ENCODE measurements around the gene FRMD1.

FRMD1 gene

DNA sequence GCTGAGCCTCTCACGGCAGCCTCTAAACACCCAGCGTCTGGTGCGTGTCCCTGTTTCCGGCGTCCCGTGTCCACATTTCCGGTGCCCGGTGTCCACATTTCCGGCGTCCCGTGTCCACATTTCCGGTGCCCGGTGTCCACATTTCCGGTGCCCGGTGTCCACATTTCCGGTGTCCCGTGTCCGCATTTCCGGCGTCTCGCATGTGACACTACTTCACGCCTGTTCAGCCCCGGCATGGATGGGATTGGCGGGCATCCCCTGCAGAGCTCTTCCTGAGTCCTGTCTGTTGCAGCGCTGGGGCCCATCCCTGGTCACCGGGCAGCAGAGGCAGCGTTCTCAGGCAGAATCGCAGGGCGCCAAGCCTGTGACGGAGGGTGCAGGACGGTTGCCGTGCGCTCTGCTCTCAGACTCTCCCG, 3.2 kb downstream of the FRMD1 start:
- DNase-seq: no peak

DNA sequence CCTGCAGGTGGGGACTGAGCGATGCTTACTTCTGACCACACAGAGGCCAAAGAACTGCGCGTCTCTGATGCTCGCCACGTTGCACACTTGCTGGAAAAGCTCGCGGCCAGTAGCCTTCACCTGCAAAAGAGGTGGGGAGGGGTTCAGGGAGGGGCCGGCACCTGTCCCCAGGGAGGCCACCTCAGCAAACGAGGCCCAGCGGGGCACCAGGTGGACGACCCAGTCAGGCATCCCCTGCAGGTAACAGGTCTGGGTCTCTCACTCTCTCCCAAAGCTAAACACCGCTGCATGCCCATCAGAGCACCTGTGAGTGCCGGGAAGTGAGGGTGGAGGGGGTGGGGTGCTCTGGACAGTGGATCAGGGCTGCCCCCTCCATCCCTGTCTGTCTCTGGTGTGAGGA, 3.8 kb downstream of the FRMD1 start:
- no peak for DNase-seq

DNA sequence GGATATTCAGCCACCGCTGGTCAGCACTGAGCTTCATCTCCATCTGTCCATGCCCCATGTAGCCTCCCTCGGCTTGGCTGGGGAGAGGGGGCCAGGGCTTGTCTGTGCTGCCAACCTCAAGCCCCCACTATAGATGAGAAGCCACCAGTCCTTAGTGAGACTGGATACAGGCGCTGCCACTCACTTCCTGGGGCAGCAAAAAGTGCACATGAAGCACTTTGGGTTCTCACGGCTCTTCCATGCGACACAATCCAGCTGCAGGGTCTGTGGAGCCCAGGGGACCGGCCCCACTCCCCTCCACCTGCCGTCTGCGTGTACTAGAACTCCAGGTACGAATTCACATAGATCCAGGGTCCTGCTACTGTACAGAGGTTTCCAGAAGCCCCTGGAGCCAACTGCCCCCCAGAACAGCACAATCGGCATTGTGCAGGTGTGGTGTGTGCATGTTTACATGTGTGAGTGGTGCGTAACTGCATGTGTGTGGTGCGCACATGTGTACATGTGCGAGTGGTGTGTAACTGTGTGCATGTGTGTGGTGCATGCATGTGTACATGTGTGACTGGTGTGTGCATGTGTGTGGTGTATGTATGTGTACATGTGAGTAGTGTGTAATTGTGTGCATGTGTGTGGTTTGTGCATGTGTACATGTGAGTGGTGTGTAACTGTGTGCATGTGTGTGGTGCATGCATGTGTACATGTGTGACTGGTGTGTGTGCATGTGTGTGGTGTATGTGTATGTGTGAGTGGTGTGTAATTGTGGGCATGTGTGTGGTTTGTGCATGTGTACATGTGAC, 4.9 kb downstream of the FRMD1 start:
- DNase-seq: no peak

DNA sequence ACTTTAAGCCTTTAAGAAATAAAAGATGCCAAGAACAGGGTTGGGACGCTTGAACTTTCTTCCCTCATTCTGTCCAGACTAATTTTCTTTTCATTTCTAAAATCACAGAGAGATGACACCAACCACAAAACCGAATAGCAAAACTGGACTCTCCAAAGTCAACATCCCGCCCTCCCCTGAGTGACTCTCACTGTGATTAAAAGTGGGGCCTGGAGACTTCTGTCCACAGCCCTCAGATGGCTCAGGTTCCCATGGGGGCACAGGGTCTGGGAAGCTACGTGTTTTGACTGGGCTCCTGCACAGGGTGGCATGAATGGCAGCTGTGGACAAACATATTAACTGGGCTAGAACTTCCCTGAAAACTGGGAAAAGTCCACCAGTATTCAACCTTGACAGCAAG, 6.3 kb downstream of the FRMD1 start:
- DNase-seq: no peak

DNA sequence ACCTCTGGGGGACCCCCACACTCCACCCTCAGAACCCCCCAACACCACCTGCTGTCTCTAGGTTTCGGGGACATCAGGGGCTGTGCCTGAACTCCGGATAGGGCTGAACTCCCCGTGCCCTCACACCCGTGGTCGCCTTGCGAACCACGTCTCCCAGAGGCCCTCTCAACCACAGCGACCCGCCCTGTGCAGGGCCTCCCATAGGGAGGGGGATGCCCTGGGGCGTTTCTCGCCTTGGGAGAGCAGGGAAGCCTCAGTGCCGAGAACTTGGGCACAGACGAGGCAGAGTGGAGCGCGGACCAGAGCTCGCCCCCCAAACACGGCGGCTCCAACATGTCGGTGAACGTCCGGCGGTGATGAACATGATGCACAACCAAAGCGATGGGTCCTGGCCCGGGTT, 6.8 kb downstream of the FRMD1 start:
- DNase-seq: no peak

DNA sequence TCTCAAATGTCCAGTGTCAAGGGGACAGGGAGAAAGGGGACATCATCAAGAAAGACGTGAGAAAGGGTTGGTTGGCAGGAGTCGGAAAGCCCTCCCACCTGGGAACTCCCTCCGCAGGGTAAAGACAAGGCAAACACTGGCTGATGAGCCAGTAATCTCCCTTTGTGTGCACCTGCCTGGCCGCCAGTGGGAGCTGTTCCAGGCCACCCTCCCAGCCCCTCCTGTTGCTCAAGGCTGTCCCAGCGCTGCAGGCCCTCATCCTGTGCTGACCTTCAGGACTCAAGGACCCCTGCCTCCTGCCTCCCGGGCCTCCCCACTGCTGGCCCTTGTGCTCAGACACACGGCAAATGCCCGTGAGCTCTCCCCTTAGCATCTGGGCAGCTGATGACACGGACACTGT, 7.4 kb downstream of the FRMD1 start:
- DNase-seq: no peak

DNA sequence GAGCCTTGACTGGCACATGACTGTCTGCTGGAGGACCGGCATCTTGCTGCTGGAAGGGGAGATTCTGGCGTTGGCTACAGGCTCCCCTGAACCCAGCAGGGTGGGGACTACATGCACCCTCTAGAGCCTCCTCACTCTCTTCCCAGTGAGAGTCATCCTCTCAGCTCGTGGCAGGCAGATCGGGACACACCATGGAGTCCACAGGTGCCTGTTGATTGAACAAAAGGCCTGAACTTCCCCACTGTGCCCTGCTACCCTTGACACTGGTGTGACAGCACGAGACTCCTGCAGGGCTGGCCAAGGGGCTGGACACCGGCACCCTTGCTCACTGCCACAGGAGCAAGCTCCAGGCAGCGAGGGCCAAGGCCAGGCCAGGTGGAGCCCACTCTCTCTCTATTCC, 8.2 kb downstream of the FRMD1 start:
- no peak for DNase-seq

DNA sequence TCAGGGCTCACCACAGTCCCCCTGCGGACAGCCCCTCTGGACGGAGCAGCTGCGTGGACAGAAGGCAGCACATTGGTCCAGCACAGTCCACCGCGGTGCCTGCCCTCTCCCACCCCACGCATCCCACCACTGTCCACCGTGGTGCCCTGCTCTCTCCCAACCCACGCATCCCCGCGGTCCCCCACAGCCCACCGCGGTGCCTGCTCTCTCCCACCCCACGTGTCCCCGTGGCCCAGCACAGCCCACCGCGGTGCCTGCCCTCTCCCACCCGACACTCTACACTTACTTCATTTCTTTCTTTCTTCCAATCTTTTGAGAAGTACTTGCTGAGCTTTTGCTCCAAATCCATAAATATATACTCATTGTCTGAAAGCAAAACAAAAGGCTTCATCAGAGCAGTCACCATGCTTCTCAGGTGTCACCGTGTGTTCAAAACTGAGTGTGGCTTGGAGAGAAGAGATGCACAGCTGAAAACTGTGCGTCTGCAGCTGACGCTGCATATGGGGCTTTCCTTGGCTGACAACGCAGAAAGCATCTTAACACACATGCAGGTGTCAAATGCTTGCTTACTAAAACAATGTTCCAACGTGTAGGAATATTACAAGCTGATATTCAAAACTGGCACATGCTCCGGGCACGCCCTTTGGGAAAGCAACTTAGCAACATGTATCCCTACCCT, 11.8 kb downstream of the FRMD1 start:
- DNase-seq: no peak

DNA sequence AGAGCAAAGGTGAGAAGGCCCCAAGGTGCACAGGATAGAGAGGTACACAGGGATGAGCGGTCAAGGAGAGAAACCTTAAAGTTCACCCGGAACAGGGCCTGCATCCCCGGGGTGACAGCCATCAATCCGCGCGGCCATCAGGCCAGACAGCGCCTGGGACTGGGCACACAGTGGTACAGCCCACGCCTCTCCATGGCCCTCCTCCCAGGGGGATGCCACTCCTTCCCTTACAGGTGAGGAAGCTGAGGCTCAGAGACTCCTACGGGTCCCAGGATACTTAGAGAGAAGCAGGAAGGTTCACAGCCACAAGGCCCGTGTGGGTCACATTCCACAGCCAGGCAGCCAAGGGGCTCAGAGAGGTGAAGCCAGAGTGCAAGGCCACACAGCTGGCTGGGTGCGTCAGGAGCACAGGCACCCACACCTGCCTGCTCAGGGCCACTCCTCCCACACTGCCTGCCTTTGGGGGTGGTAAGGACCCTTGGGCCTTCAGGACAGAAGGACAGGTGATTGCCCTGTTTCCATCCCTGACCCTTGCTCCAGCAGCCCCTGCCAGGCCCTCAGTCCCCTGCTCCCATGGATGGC, 14.7 kb downstream of the FRMD1 start:
- DNase-seq: no peak

DNA sequence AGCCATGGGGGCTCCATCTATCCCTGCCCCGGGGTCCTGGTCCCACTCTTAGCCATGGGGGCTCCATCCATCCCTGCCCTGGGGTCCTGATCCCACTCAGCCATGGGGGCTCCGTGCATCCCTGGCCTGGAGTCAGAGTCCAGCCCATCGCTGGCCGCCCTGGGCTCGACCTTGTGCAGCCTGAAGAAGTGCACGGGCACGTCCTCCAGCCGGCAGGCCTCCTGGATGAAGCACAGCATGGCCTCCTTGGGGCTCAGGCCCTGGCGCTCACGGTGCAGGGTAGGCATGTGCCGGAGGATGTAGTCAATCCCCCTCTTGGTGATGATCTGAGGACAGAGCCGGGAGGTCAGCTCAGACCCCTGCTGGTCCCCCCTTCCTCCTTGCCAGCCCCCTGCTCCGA, 15.6 kb downstream of the FRMD1 start:
- DNase-seq: no peak

DNA sequence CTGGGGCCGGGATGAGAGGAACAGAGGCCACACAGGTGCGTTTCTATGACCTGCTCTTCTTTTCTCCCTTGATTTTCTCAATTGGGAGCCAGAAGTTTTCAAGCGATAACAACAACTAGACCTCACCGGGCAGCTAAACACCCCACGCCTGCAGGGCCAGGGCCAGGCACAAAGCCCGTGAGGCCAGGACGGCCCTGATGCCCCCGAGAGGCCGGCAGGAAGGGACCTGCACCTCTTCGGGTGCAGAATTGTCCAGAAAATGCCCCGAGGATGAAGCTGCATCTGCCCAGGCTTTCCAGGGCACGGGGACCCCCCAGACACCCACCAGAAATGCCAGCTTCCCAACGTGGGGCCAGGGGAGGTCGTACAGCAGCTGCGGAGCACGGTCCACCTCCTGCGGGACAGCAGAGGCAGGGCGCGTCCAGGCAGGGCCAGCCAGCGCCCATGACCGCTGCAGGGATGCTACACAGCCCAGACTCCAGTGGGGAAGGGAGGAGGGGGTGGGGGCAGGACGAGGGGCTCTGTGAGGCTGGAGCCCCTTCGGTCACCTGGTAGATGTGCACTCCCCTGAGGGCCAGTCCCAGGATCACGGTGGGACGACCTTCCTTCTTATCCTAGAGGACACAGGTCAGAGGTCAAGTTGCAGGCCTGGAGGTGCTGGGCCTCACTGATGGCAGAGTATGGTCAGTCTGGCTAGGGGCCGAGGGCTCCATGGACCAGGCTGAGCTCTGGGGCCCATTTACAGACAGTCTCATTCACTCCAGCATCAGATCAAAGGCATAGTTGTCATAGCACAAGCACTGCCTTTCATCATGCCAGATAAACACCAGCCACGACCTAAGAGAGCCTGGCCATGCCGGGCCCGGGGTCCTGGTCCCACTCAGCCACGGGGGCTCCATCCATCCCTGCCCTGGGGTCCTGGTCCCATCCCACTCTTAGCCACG, 16.4 kb downstream of the FRMD1 start:
- no peak for DNase-seq

DNA sequence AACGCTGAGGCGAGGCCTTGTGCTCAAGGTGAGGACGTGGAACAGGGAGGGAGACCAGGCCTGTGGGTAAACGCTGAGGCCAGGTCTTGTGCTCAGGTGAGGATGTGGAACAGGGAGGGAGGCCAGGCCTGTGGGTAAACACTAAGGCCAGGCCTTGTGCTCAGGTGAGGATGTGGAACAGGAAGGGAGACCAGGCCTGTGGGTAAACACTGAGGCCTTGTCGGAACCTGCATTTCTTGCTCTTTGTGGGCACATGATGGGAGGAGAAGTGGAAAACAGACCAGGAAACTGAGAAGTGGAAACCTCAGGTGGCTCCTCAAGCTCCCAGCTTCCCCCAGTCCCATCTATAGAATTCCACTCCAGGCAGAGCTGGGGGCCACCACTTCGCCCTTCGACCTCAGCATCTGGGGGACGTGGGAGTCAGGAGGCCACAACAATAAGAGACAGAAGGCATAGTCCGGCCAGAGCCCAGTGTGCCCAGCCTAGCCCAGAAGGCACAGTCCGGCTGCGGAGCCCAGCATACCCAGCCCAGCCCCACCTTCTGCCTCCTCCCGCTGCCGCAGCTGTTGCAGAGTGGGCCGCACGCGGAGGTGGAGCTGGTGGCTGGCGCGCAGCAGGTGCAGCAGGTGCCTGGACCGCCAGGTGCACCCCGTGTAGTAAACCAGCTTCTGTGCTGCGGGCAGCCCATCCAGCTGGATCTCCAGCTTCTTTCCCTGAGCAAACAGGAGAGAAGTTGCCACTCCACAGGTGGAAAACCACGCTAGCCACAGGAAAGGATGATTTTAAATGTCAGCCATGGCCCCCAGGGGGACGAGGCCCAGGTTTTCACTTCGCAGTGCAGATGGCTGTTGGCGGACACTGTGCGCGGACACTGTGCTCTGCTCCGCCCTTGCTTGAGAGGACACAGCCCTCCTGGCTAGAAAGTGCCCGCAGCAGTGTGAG, 17.5 kb downstream of the FRMD1 start:
- DNase-seq: no peak

DNA sequence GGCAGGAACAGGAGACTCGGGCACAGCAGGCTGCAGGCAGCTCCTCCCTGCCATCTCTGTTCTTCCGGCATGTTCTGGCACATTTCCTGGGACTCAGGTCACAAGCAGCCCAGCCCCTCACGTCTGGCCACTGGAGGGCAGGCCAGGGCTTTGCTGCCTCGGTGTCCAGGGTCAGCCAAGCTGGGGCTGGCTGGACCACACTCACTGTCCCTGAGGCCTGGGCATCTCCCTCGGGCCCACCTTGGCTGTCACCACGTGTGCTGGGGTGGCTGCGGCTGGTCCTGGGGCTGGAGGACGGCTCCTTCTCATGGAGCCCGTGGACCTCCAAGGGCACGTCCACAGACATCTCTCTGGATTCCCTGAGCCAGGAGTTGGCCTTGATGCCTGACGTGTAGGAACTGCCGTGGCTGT, 18.5 kb downstream of the FRMD1 start:
- no peak for DNase-seq

DNA sequence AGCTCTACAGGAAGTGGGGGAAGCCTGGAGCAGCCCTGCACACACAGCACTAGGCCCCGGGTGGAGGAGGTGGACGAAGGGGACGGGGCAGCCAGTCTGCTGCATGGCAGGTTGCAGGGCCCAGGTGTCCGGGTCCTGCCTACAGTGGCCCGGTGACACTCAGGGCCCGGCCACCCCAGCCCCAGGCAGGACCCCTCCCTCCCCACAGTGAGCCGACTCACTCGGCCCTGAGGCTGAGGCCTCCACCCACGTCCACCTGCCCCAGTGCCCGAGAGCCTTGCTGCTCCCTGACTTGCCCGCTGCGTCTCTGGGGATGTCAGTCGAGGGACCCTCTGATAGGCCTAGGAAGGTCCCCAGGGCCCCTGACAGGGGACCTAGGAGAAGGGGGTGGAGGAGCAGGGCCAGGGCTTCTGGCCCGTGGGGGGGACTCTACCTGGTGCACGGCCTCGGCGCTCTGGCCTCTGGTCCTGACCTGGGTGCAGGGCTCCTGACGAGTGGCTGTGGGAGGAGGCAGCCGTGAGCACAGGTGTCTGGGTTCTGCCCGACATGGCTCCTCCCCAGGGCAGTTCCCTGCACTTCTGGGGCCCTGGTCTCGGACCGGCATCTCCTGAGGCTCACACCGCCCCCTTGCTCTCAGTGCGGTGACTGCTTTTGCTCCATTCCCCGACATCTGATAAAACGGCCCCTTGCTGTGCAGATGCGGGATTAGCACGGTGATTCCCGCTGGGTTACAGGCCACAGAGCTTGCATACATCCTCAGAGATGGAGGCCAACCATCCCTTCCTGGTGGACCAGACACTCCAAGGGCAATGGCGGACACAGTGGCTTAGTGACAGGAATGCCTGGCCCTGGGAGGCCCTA, 20.1 kb downstream of the FRMD1 start:
- DNase-seq: no peak

DNA sequence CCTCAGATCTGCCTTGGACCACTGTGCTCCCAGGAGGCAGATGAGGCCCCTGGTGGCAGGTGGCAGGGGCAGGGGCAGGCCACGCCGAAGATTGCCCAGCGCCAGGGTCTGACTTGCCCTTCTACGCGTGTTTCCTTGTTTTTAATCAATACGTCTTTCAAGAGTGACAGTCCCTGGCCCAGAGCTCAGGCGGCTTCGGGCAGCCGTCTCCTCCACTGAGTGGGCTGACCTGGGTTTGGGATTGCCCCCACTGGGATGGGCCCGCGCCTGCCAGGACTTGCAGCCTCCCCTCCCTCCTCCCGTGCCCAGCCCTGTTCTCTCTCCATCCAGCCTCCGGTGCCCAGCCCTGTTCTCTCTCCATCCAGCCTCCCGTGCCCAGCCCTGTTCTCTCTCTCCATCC, 21.2 kb downstream of the FRMD1 start:
- DNase-seq: no peak

DNA sequence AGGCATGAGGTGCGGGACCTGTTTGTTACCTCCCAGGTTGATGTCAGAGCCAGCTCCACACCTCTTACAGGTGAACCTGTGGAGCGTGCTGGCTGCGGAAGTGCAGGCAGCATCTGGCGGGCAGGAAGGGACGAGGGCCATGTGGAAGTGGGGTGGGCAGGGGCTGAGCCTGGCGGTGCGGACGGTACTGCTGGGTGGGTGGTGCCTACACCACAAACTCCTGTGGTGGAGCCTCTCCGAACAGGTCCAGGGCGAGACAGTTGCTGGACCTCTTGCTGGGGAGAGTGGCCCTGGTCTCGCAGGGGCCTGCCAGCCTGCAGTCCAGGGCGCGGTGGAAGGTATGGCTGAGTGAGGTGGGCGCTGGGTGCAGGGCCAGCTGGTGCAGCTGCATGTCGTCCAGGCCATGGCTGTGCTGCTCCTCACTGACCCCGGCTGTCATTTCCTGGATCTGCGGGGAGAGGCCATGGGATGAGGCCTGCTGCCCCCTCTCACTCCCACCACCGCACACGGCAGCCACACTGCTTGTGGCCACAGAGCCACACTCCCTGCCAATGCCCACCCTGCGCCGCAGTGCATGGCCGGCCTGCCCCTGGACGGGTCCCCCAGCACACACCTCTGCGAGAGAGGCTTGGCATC, 22.0 kb downstream of the FRMD1 start:
- DNase-seq: no peak

DNA sequence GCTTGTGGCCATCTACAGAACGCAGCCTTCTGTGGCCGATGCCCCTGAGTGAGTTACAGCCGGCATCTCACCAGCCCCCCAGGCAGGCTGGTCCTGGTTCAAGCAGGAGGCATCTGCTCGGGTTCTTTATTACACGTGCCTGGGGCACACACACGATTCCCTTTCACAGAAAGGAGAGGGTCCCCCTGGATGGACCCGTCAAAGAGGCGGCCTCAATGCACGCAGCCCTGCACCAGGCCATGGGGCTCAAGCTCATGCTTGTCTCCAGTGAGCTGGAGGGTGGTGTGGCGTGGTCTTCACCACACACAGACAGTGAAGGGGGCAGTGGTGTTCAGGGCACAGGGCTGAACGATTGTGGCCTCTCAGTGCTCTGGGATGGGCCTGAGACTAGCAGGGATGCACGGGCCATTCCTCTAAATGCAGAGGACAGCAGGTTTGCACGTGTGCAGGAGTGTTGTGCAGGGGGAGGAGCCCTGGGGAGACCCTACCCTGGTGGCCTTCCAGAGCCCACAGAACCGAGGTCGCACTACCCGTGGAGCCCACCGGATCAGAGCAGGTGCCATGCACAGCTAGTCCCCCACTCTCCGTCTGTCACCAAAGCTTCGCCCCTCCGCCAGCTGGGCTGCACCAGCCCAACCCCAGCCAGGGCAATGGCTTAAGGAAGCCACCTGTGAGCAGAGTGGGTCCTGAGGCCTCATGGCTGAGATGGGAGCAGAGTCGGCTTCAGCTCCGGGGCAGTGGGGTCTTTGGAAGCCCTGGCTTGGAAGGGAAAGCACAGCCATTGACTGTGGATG, 23.1 kb downstream of the FRMD1 start:
- DNase-seq: no peak

DNA sequence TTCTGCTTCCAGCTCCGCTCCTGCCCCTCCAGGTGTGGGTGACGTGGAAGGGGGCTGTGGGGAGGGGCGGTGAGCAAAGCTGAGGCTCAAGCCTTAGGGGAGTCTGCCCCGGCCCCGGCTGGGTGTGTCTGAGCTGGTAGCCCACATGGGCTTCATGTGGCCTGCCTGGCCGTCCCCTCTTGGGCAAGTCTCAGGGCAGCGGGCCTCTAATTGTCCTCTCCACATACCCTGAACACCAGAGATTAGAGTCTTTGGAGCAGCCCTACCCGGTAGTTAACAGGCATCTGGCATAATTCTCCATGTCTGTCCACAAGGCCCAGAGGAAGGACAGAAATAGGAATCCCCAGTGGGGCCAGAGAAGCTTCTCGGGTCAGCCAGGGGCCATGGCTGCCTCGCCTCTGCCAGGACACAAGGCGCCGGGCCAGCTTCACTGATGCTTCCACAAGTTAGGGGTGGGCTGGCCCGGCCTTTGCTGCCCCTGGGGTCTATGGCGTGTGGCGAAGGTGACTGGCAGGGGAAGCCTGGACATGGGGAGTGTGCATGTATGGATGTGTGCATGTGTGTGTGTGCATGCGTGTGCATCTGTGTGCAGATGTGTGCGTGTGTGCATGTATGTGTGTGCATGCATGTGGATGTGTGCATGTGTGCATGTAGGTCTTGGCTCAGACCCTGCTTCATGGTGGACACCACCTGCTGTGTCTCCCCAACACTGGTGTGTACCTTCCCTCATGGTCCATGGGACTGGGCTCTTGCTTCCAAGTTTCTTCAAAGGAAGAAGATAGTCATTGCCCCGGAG, 24.0 kb downstream of the FRMD1 start:
- DNase-seq: no peak

DNA sequence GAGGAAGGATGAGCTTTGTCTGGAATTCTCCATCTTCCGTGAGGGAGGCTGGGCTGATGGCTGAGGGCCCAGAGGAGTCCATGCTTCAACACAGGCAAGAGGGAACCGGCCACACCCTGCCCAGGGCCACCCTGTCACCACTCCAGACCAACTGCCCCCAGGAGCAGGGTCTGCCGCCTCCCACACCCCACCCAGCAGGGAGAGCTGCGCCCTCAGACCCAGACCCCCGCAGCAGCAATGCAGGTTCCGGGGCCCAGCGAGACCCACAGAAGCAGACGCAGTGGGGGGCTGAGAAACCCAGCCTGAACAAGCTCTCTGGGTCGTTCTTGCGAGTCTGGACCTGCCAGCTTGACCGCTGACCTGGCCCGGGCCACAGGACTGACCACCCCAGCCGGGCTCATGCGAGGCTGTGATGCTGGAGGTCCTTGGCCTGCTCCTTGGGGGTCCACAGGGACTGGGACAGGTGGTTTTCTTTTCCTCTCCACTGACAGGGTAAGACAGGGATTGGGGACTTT, 25.0 kb downstream of the FRMD1 start:
- no peak for DNase-seq
